B cell (primary cell): ENCODE measurements around the gene ZNF99.

Experiments used
- CTCF ChIP-seq: fragments of 200-600 bp; IDR thresholded peaks from one replicate; pipeline ENCODE4 v1.8.0; 2022; ENCODE audit warnings: antibody characterized with exemption, mild to moderate bottlenecking
- EZH2 ChIP-seq: IDR thresholded peaks from 2 replicates; pipeline ENCODE4 v1.6.1; 2012; ENCODE audit warnings: borderline replicate concordance, low read depth, mild to moderate bottlenecking, moderate library complexity, low read length; ENCODE audit not compliant: insufficient read depth, poor library complexity, severe bottlenecking

GRCh38 chr19:22733691-22734090 lies 50.3 kb downstream of the ZNF99 start:
- TF ChIP-seq CTCF, result no peak
- no peak for TF ChIP-seq EZH2
